Occipital lobe (tissue), 3 donors: ENCODE results near the gene GPX8. TPM values are rescaled to one million over a fixed set of nuclear protein-coding genes. Genes with fewer than 3 reads are reported as not detected.

Experiments
- DNase-seq: peaks from one replicate; lab custom pipeline; 2025; lab: John Stamatoyannopoulos, UW
- small RNA-seq: library from RNA; depleted of rRNA; stranded (forward); fragments of <200 nt; gene quantifications from one replicate; pipeline ENCODE3, GENCODE V24; 2014
- total RNA-seq: library from RNA; depleted of rRNA; stranded (reverse); fragments of >200 nt; gene quantifications from one replicate; pipeline ENCODE4 v1.2.3, GENCODE V29; 2014

GPX8 gene
- total RNA-seq, 1 donor from 2014 or later = 4.4 TPM

DNA sequence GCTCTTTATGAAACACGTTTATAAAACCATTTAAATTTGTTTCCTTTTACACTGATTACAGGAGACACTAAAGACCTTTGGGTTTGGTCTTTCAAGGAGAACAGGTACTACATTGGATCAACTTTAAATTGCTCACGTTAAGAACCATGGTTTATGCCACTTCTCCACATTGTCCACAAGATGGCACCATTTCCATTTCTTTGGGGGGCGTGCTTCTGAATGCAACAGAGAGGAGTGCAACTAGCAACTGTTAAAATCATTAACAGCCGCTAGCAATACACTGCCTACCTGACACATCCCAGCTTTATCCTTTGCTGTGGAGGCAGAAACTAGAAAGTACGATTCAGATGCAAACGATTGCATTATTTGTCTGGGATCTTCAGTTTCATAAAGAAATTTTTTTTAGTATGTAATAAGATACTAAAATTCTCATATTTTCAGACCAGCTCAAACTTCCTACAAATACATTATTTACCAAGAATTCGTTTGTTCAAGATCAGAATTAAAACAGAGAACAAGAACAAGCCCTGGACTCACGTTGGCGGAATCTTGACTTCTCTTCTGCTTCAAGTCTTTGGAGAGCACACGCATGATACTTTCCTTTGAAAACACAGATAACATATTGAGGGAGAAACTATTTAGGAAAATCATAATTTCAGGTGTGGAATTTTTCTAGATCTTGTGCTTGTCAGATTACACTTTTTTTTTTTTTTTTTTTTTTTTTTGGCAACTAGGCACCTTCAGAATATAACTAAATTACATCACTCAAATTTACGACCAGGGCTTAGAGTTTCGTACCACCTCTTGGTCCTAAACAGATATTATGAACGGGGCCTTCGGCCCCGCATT is 12.3 kb downstream of the GPX8 start:
- peak; percentile 34 for DNase-seq

DNA sequence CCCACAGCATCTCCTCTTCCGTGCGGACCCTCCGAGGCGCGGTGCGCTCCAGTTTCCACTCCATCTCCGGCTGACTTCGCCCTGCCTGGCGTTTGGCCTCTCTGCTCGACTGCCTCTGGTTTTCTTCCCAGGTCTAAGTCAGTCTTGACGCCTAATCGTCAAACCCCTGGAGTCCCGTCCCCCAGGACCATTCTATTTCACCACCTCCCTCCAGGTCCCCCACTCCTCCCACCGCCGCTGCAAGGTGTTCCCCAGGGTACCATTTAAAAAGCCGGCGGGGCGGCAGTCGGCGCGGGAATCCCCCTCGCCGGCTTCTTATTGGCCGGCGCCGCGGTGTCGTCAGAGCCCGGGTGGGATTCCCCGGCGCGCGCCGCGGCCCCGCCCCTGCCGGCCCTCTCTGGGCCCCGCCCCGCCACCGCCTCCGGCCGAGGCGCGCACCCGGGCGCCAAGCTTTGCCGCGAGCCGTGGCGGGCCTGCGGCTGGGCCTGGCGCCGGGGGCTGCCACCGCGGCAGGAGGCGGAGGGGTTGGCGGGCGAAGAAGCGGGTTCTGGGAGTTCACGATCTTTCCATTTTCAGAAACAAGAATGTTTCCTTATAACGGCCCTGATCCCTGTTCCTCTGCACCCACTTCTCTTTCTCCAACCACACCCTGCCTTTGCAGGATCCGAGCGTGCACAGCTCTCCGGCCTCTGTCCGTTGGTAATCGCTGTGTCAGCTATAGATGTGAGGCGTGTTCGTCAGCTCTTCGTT is 13.1 kb downstream of the GPX8 start, which contains the start of gene CDC20B:
CDC20B (minus strand) TSS at position 241 of the 750 bp plus-strand sequence; CDS start at position 64, 177 bp downstream.
- DNase-seq = no peak

GRCh38 chr5:55173687-55174230 is 13.8 kb downstream of the GPX8 start:
- DNase-seq = no peak

- no peak for DNase-seq
Observed at GRCh38 chr5:55175781-55176175, 15.8 kb downstream of the GPX8 start.

DNA sequence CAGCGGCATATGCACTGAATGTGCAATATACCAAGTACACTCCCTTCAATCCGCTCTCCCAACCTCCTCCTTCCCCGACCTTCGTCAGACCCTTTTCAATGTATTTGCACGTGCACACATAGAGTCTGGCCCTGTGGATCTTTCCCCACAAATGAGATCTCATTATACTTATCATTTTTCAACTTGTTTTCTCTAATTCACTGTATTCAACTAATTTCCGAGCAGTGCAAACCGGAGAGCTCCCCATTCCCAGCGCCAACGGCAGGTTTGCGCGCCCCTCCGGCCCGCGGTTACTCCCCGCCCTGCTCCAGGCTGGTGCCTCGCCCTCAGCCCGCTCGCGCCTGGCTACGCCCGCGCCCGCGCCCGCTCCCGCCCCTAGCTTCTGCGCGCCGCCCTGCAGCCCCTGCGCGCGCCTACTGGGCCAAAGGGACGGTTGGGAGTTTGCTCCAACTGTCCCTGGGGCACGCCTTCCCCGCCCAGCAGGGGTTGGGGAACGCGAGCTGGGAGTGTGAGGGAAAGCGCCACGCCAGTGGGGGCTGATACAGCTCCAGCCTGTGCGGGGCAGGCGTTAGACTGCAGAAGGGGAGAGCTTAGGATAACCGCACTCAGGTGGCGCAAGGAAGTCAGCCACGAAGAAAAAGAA is 16.3 kb downstream of the GPX8 start:
- DNase-seq = no peak

GRCh38 chr5:55177078-55177477 is 17.1 kb downstream of the GPX8 start:
- DNase-seq = no peak

- DNase-seq = no peak
Observed at GRCh38 chr5:55180016-55180415, 20.0 kb downstream of the GPX8 start.

DNA sequence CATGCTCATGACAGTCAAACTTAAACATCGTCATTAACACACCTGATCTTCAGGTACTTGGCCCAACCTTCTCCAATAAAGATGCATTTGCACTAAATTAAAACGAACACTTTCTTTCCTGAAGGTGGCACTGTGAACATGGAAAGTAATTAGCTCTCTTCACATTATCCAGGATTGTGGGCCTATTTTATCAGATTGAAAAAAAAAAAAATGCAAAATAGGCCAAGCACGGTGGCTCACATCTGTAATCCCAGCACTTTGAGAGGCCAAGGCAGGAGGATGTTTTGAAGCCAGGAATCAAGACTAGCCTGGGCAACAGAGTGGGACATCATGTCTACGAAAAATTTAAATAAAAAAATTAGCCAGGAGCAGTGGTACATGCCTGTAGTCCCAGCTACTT is 27.4 kb downstream of the GPX8 start:
- DNase-seq = no peak

GRCh38 chr5:55188656-55189540 is 28.9 kb downstream of the GPX8 start:
- no peak for DNase-seq

GRCh38 chr5:55191165-55191564 is 31.2 kb downstream of the GPX8 start:
- no peak for DNase-seq

GRCh38 chr5:55205001-55205400 is 45.0 kb downstream of the GPX8 start:
- no peak for DNase-seq

DNA sequence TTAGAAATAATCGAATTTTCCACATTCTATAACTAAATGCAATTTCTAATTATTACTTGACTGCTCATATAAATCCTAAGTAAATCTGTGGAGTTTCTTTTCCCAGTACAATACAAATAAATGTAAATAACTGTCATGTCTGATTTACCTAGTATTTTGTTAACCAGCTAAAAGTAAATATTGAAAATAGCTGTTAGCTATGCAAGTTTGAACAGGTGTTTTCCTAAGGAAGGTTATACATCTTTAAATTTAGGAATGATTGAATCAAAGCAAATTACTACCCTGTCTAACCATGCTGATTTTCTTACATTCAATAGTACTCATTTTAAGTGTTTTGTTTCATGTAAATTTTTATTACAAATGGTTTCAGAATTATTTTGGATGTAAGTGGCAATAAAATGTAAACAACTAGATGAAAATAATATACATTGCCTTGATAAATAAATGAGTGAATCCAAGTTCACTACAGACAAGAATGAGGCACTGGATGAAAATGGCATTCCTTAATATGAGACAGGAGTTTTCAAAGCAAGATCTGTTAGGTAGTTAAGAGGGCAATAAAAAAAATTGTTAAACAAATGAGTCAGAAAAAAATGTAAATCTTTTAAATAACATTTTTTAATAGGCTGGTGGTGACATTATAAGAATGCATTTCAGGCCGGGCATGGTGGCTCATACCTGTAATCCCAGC is 51.4 kb downstream of the GPX8 start:
- DNase-seq = no peak

Small RNA genes within 50 kb of the gene (small RNA-seq; reads per million reads assigned to genes)
- gene MIR449A (8.9 reads per million, percentile 92 among the genes with 10 or more reads in this experiment), gene MIR449B (0.09 reads per million), gene MIR449C (5.2 reads per million, percentile 90 among the genes with 10 or more reads in this experiment)

Other genes starting within 250 kb of the GPX8 start
- gene ESM1, start 174.6 kb upstream of the GPX8 start, total RNA-seq = 0.47 TPM
- gene GZMK, start 135.9 kb upstream of the GPX8 start, total RNA-seq = not detected
- not detected for gene GZMA, start 57.5 kb upstream of the GPX8 start, total RNA-seq
- gene CDC20B, start 13.0 kb downstream of the GPX8 start, total RNA-seq = 0.78 TPM
- not detected for gene MCIDAS, start 67.1 kb downstream of the GPX8 start, total RNA-seq
- 0.16 TPM for gene CCNO, start 73.4 kb downstream of the GPX8 start, total RNA-seq
- 61.8 TPM for gene DHX29, start 147.5 kb downstream of the GPX8 start, total RNA-seq
- gene MTREX, start 147.8 kb downstream of the GPX8 start, total RNA-seq = 118 TPM